Fibroblast of lung (primary cell): ENCODE results near the gene PIP5KL1. TPM values are rescaled to one million over a fixed set of nuclear protein-coding genes. Genes with fewer than 3 reads are reported as not detected.

Experiments
- DNase-seq, 2 donors: peaks; one replicate each; pipeline versions ENCODE4 v3.0.0 to v3.0.0-alpha.2; 2010; ENCODE audit warnings: low read depth in 2 of 2
- H2AFZ ChIP-seq: 2 replicates; pipeline ENCODE4 v1.5.1; 2012; ENCODE audit warnings: low read length, control low read depth, inconsistent platforms
- H3K27ac ChIP-seq: 2 replicates; pipeline ENCODE4 v1.5.1; 2011; ENCODE audit warnings: low read length, control low read depth; ENCODE audit not compliant: insufficient read depth
- H3K27me3 ChIP-seq: 2 replicates; pipeline ENCODE4 v1.5.1; 2011; ENCODE audit warnings: mild to moderate bottlenecking, low read length; ENCODE audit not compliant: control insufficient read depth, insufficient read depth
- H3K36me3 ChIP-seq: 2 replicates; pipeline ENCODE4 v1.5.1; 2011; ENCODE audit warnings: low read length; ENCODE audit not compliant: control insufficient read depth, insufficient read depth
- H3K4me1 ChIP-seq: 2 replicates; pipeline ENCODE4 v1.5.1; 2011; ENCODE audit warnings: low read length; ENCODE audit not compliant: control insufficient read depth, insufficient read depth; ENCODE audit errors: extremely low read depth
- H3K4me2 ChIP-seq: 2 replicates; pipeline ENCODE4 v1.5.1; 2011; ENCODE audit warnings: low read length, control low read depth; ENCODE audit not compliant: insufficient read depth; ENCODE audit errors: extremely low read depth
- H3K4me3 ChIP-seq, 4 experiments: fragments of 200-600 bp in 1 of 4; sonication (generic) in 1 of 4; replicated peaks in 1 of 4; 2 replicates each; pipeline ENCODE4 v1.5.1; 2011 to 2016; ENCODE audit warnings: low read length in 4 of 4, low read depth in 3 of 4, mild to moderate bottlenecking in 3 of 4, control low read depth in 2 of 4, inconsistent platforms in 1 of 4, mixed read lengths in 1 of 4; ENCODE audit not compliant: insufficient read depth in 1 of 4; ENCODE audit errors: control extremely low read depth in 1 of 4
- H3K79me2 ChIP-seq: 2 replicates; pipeline ENCODE4 v1.5.1; 2012; ENCODE audit warnings: mild to moderate bottlenecking, low read length, inconsistent platforms; ENCODE audit not compliant: control insufficient read depth, insufficient read depth
- H3K9ac ChIP-seq: 2 replicates; pipeline ENCODE4 v1.5.1; 2011; ENCODE audit warnings: mild to moderate bottlenecking, low read length, control low read depth; ENCODE audit not compliant: insufficient read depth
- H3K9me3 ChIP-seq: 2 replicates; pipeline ENCODE4 v1.5.1; 2012; ENCODE audit warnings: low read depth, low read length; ENCODE audit not compliant: control insufficient read depth, insufficient read depth
- H4K20me1 ChIP-seq: 2 replicates; pipeline ENCODE4 v1.5.1; 2011; ENCODE audit warnings: low read length; ENCODE audit not compliant: control insufficient read depth, insufficient read depth; ENCODE audit errors: extremely low read depth
- CTCF ChIP-seq, 2 donors: IDR thresholded peaks in 1 of 2; conservative IDR thresholded peaks in 1 of 2; 1 replicate in 1 of 2; 2 replicates in 1 of 2; pipeline ENCODE4 v1.5.1; 2011 to 2012; ENCODE audit warnings: low read length in 2 of 2, control low read depth in 1 of 2, inconsistent platforms in 1 of 2, low read depth in 1 of 2, mild to moderate bottlenecking in 1 of 2
- EZH2 ChIP-seq: IDR thresholded peaks from 2 replicates; pipeline ENCODE4 v1.5.1; 2012; ENCODE audit warnings: low read length, control low read depth, mild to moderate bottlenecking; ENCODE audit errors: missing control alignments
- polyA plus RNA-seq, 2 donors: library from polyadenylated mRNA; depleted of rRNA in 1 of 2; stranded (reverse) in 1 of 2; unstranded in 1 of 2; fragments of >200 nt; gene quantifications; 2 replicates each; pipeline ENCODE4 v1.2.1, GENCODE V29; 2011 to 2012; ENCODE audit warnings: missing spikeins in 1 of 2
- total RNA-seq: library from RNA; depleted of rRNA; stranded (reverse); fragments of >200 nt; gene quantifications from 2 replicates; pipeline ENCODE4 v1.2.1, GENCODE V29; 2014

Gene PIP5KL1
- total and polyA plus RNA-seq, 2 donors (not counting 1 experiment from before 2014, with no cell fraction given) = 1.9 to 2.5 TPM

DNA sequence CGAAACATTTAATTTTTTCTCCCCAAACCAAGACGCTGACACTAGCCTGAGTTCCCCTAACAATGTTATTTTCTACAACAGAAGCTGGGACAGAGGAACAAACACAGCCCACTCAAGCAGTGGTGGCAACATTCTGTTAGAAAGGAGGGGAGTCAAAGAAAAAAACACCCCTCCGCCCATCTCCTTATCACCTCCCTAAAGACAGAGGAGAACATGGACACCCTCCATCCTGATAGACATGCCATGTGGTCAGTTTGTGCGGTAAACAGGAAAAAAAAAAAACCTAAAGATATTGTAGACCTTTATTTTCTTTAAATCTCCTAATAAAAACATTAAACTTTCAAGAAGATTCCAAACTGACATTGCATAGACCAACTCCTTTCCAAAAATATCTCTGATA, 10.0 kb upstream of the PIP5KL1 start:
- Histone ChIP-seq H3K79me2 (peaks cover 19% of the 10 kb centered on the region), H3K4me3 (no peak overlapping the region), H3K27me3 (no peaks in the 10 kb centered on the region), H3K27ac (no peak overlapping the region), H3K9ac (no peak overlapping the region), H3K4me1 (peaks cover 10% of the 10 kb centered on the region), H3K9me3 (no peaks in the 10 kb centered on the region), H2AFZ (no peak overlapping the region), H3K4me2 (no peak overlapping the region), H4K20me1 (no peaks in the 10 kb centered on the region), H3K36me3 (peaks cover 13% of the 10 kb centered on the region)
- TF ChIP-seq CTCF (conservative IDR thresholded peaks at IDR 0.05 in 1 of 2, IDR thresholded peaks at IDR 0.05 in 1 of 2; ENCODE audit: low read depth in 1 of 2, low read length in 2 of 2) (no peak), EZH2 (no peak)
- DNase-seq = no peak

DNA sequence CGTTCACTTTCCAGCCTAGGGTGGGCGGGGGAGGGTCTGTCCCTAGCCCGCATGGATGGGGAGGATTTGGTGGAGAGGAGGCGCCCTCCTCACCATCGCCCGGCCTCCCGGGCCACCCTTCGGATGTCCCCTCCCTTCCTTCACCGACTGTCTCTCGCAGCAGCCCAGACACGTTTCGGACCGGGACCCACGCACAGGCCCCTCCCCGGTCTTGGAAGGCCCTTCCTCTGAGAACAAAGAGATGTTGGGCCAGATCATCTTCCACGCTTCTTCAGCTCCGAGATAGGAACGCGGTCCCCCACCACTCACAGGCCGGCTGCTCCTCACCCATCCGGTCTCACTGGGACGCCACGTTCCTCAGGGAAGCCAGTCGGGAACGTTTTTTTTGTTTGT, 7.7 kb upstream of the PIP5KL1 start:
- no peak for DNase-seq
- Histone ChIP-seq H3K27ac (no peak overlapping the region), H3K4me3 (peak overlapping the region in 2 of 4 experiments; percentile 68 to 93), H3K4me2 (no peak overlapping the region), H3K9ac (no peak overlapping the region), H3K79me2 (peaks cover 30% of the 10 kb centered on the region), H3K27me3 (no peaks in the 10 kb centered on the region), H4K20me1 (no peaks in the 10 kb centered on the region), H3K36me3 (peaks cover 5% of the 10 kb centered on the region), H2AFZ (peak overlapping the region; percentile 18), H3K9me3 (no peaks in the 10 kb centered on the region), H3K4me1 (peaks cover 11% of the 10 kb centered on the region)
- TF ChIP-seq EZH2 = no peak
- TF ChIP-seq CTCF (conservative IDR thresholded peaks at IDR 0.05 in 1 of 2, IDR thresholded peaks at IDR 0.05 in 1 of 2; ENCODE audit: low read depth in 1 of 2, low read length in 2 of 2) = no peak

DNA sequence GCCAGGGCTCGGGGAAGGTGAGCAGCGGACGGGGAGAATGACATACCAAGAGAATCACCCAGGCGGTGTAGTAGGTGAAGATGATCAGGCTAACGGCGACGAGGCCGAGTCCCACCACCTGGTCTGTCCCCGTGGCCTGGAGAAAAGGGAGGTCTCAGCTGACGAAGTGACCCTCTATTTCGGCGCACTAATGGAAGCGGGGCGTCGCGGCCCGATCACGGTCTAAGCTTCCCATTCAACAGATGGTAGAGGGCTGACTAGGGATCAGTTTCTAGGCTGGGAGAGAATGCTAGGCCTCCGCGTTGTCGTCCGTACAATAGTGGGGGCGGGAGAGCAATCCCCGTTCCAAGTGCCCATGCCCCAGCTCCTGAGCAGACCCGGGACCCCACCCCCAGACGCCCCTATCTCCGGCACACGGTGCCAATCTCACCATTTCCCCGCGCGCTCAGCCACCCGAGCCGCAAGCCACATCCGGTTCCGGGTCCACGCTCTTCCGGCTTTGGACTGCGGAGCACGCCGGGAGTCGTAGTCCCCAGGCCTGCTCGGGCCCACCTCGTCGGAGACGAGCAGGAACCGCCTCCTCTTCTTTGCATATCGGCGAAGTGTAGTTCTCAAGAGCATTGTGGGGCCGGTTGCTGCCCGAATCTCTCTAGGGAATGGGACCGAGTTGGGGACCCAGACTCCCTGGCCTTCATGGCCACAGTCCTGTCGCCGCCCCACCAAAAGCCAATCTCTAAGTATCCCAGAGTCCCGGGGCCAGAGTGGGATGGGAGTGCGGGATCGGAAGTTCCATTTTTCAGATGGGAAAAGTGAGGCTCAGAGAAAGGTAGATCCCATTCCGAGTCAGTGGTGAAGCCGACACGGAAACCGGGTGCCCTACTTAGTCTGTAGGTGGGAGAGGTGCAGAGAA, 7.1 kb upstream of the PIP5KL1 start, which contains the start of gene DPM2:
Gene DPM2, minus strand, starts transcription at position 467 of the 910 bp plus-strand sequence. Its CDS starts 34 bp downstream, at position 433.
- peak within 1 kb of the TSS; percentile 68 to 93 (median 77) for H3K4me3 ChIP-seq
- peaks cover 30% of the 10 kb centered on the region for H3K79me2 ChIP-seq
- H4K20me1 ChIP-seq = no peaks in the 10 kb centered on the region
- H3K9me3 ChIP-seq = no peaks in the 10 kb centered on the region
- H3K4me1 ChIP-seq = peaks cover 15% of the 10 kb centered on the region
- no peaks in the 10 kb centered on the region for H3K27me3 ChIP-seq
- peak; percentile 80 to 85 for DNase-seq
- peak within 1 kb of the TSS; percentile 74 for H3K27ac ChIP-seq
- H3K36me3 ChIP-seq = peaks cover 5% of the 10 kb centered on the region
- peak within 1 kb of the TSS; percentile 95 for H3K4me2 ChIP-seq
- H2AFZ ChIP-seq = peak within 1 kb of the TSS; percentile 75
- TF ChIP-seq EZH2 (no peak), CTCF (conservative IDR thresholded peaks at IDR 0.05 in 1 of 2, IDR thresholded peaks at IDR 0.05 in 1 of 2; ENCODE audit: low read depth in 1 of 2, low read length in 2 of 2) (no peak)
- peak within 1 kb of the TSS; percentile 69 for H3K9ac ChIP-seq
